ENCODE data around the gene G2E3.
"Not testable (repeated sequence)": the region's sequence is repeated elsewhere in the genome, so short reads cannot be mapped to it uniquely, and the experiment has no call there.

The G2E3 gene

GRCh38 chr14:30604696-30605095 is 45.7 kb downstream of the G2E3 start:
- not testable (repeated sequence) for DNase-seq (ENCODE audit: low spot score)

DNA sequence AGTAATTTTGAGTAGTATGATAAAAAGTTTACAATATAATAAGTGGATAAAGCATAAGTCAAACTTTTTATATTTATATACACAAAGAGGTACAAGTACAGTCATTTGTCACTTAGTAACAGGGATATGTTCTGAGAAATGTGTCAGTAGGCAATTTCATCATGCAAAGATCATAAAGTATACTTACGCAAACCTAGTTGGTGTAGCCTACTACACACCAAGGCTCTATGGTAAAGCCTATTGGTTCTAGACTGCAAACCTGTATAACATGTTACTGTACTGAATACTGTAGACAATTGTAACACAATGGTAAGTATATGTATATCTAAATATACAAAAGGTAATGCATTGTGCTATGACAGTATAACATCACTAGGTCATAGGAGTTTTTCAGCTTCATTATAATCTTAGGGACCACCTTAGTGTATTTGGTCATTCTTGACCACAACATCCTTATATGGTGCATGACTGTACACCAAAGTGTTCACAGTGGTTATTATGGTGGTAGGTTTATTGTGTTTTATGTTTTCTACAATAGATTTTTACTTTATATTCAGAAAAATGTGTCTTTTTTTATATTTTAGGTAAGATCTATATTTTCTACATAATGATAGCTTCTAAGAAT is 48.3 kb downstream of the G2E3 start:
- DNase-seq (ENCODE audit: low spot score) = no peak

DNA sequence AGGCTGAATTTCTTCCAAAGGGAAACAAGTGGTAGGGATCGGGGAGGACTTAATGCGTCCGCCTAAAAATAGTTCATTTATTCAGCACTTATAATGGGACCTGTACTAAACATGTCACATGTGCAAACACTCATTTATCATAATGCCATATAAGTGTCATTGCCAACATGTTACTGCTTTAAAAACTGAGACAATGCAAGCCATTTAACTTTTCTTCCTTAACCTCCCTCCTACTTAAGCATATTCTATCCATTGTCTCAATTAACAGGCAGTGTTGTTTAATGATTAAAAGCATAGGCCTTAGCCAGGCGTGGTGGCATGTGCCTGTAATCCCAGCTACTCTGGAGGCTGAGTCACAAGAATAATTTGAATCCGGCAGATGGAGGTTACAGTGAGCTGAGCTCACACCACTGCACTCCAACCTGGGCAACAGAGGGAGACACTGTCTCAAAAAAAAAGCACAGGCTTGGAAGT is 49.6 kb downstream of the G2E3 start:
- no peak for DNase-seq (ENCODE audit: low spot score)

GRCh38 chr14:30610787-30611343 is 51.9 kb downstream of the G2E3 start:
- DNase-seq (ENCODE audit: low spot score) = peak; percentile 46

- no peak for DNase-seq (ENCODE audit: low spot score)
Observed at GRCh38 chr14:30614155-30614554, 55.2 kb downstream of the G2E3 start.

DNA sequence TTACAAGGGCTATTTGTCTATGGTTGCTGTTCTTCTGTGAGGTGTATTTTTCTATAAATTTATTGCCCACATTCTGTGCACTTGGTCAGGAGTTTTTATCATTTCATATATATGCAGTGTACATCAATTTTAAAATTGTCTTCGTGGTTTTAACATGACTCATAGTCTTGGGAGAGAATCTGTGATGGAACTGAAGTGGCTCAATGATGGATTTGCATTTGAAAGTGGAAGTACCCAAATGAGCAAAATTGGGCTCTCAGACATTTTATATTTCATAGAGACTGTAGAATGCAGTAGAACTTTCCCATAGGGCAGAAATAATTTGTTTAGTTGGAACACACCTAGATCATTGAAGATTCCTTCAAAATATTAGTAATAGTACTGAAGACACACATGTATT is 61.2 kb downstream of the G2E3 start:
- DNase-seq (ENCODE audit: low spot score) = no peak

DNA sequence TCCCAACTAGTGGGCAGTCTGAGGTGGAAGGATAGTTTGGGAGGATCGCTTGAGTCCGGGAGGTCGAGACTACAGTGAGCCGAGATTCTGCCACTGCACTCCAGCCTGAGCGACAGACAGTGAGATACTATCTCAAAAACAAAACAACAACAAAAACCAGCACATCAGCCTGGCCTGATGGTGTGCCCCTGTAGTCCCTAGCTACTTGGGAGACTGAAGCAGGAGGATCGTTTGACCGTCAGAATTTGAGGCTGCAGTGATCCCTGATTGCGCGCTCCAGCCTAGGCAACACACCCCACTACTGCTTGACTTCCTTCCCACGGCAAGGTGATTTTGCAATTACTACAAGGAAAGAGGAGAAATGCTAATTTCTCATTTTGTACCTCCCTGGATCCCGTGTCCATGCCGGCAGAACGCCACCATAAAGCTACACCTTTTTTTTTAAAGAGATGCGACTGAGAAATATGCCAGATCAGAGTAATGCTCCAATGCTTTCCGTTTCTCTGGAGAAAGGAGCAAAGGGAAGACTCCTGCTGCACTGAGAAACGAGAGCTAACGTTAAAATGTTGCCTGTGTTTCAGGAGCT is 62.5 kb downstream of the G2E3 start:
- no peak for DNase-seq (ENCODE audit: low spot score)

- peak; percentile 90 for DNase-seq (ENCODE audit: low spot score)
Observed at GRCh38 chr14:30621940-30622830, 63.2 kb downstream of the G2E3 start, which contains the start of gene SCFD1. Gene SCFD1 (plus strand): TSS chr14:30622319. CDS start chr14:30622339, 20 bp downstream.

- DNase-seq (ENCODE audit: low spot score) = no peak
Observed at GRCh38 chr14:30623412-30624131, 64.6 kb downstream of the G2E3 start.

DNA sequence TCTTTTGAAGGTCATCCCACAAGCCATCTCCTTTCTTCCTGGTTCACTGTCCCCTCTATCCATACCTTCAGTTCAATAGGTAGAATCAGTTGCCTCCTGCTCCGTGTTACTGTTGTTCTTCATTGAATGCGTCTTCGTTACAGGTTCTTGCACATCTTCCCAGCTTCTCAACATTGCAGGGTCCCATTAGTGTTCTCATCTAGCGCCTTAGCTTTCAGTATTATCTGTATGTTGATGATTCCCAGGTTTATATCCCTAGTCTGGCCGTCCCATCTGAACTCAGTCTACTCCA is 65.1 kb downstream of the G2E3 start:
- no peak for DNase-seq (ENCODE audit: low spot score)

GRCh38 chr14:30625533-30625932 is 66.6 kb downstream of the G2E3 start:
- no peak for DNase-seq (ENCODE audit: low spot score)

- DNase-seq (ENCODE audit: low spot score) = not testable (repeated sequence)
Observed at GRCh38 chr14:30629432-30629831, 70.5 kb downstream of the G2E3 start.

- no peak for DNase-seq (ENCODE audit: low spot score)
Observed at GRCh38 chr14:30630248-30630647, 71.3 kb downstream of the G2E3 start.

DNA sequence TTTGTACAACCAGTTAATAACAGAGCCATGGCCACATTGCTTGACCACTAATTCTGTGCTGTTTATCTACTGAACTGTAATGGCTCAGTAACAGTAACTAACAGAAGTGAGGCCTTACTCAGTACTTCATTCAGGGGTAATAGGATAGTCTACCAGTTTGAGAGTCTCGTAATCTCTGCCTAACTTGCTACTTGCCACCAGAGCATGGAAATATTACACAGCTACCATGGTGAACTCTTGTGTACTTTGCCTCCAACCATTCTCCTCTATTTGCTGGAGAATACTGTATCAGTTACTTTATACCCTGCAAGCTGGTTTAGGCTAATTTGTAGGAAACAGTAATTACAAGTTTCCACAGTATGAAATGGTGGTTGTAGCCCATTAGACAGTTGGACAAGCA is 73.8 kb downstream of the G2E3 start:
- DNase-seq (ENCODE audit: low spot score) = no peak

- DNase-seq (ENCODE audit: low spot score) = no peak
Observed at GRCh38 chr14:30638926-30639325, 80.0 kb downstream of the G2E3 start.

DNA sequence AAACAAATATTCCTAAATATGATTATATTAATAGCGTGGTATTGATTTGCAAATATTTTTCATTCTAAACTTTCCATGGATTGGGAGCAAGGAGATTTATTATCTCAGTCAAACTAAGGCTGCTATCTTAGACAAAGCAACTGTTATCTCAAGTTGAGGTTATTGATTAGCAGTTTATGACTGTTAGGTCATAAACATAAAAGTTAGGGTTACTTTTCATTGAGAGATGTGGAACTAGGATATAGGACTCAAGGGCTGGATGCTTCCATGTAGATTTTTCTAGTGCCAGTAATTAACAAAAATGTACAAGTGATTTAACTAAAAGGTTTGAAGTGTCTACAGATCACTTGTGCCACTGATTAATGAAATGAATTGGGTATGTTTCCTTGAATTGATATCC is 82.2 kb downstream of the G2E3 start:
- DNase-seq (ENCODE audit: low spot score) = no peak

GRCh38 chr14:30644462-30644861 is 85.5 kb downstream of the G2E3 start:
- not testable (repeated sequence) for DNase-seq (ENCODE audit: low spot score)

- DNase-seq (ENCODE audit: low spot score) = no peak
Observed at GRCh38 chr14:30645600-30645999, 86.6 kb downstream of the G2E3 start.

- no peak for DNase-seq (ENCODE audit: low spot score)
Observed at GRCh38 chr14:30648471-30648870, 89.5 kb downstream of the G2E3 start.

GRCh38 chr14:30651937-30652336 is 93.0 kb downstream of the G2E3 start:
- DNase-seq (ENCODE audit: low spot score) = peak; percentile 16

DNA sequence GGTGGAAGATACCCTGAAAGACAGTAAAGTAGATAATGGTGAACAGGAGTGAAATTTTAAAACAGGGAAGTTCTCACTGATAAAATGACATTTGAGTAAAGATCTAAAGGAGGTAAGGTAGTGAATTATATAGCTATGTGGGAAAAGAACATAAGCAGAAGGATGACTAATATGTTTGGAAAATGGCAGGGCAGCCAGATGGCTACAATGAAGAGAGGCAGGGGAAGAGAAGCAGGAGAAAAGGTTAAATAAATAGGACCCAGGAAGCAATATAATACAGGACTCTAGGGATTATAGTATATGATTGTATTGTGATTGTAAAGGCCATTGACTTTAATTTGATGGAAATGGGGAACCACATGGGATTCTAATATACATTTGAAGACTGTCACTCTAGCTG is 96.2 kb downstream of the G2E3 start:
- no peak for DNase-seq (ENCODE audit: low spot score)

DNA sequence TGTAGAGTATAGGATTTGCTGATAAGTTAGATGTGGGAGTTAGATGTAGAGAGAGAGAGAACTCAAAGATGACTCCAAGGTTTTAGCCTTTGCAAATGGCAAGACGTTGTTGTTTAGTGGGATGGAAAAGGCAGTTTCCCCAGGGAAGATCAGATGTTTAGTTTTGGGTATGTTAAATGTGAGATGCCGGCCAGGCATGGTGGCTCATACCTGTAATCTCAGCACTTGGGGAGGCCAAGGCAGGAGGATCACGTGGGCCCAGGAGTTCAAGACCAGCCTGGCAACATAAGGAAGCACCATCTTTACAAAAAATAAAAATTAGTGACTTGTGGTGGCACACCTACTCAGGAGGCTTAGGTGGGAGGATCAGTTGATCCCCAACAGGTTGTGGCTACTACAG is 96.7 kb downstream of the G2E3 start:
- no peak for DNase-seq (ENCODE audit: low spot score)
